Occipital lobe (tissue), 2 donors: Measurements from ENCODE around the gene KIAA0513. TPM values are rescaled to one million over a fixed set of nuclear protein-coding genes. Genes with fewer than 3 reads are reported as not detected.

ENCODE experiments used
- DNase-seq: peaks from one replicate; lab custom pipeline; 2025; lab: John Stamatoyannopoulos, UW
- total RNA-seq: library from RNA; depleted of rRNA; stranded (reverse); fragments of >200 nt; gene quantifications from one replicate; pipeline ENCODE4 v1.2.3, GENCODE V29; 2014

The KIAA0513 gene
- total RNA-seq, 1 donor from 2014 or later = 53.7 TPM

DNA sequence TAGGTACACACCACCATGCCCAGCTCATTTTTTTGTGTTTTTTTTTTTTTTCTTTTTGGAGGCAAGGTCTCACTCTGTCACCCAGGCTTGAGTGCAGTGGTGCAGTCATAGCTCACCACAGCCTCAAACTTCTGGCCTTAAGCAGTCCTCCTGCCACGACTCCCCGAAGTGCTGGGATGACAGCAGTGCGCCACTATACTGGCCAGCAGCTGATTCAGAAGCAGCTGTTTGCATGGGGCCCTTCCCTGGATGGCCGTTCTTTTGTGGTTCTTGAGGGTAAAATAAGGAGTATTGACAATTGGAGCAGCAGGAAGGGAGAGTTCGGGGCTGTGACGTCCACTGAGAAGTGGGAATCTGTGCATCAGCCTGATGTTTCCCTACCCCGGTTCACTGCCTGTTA is 41.6 kb downstream of the KIAA0513 start:
- DNase-seq = no peak

- DNase-seq = no peak
Observed at GRCh38 chr16:85072076-85072860, 44.7 kb downstream of the KIAA0513 start.

GRCh38 chr16:85072947-85073346 is 45.4 kb downstream of the KIAA0513 start:
- DNase-seq = no peak

DNA sequence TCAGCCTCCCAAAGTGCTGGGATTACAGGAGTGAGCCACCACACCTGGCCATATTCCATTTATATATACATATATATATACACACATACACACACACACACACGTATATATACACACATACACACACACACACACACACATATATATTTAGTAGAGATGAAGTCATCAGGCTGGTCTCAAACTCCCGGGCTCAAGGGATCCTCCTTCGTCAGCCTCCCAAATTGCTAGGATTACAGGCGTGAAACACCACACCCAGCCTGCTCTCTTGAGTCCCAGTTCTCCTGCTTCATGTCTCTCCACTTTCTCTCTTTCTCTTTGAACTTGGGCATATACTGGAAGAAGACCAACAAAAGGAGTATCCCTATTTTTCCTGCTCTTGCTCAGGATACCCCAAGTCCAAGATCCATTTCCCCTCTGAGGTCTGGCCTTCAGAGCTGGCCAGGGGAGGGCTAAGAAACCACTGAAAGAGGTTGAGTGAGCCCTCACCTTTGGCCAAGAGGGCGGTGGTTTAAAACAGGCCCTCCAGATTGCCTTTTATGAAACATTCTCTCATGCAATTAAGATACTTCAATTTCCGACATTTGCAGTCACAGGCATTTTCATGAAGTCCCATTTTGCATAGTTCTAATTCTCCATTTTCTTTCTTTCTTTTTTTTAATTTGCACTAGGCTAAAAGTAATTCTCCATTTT is 46.8 kb downstream of the KIAA0513 start:
- no peak for DNase-seq

DNA sequence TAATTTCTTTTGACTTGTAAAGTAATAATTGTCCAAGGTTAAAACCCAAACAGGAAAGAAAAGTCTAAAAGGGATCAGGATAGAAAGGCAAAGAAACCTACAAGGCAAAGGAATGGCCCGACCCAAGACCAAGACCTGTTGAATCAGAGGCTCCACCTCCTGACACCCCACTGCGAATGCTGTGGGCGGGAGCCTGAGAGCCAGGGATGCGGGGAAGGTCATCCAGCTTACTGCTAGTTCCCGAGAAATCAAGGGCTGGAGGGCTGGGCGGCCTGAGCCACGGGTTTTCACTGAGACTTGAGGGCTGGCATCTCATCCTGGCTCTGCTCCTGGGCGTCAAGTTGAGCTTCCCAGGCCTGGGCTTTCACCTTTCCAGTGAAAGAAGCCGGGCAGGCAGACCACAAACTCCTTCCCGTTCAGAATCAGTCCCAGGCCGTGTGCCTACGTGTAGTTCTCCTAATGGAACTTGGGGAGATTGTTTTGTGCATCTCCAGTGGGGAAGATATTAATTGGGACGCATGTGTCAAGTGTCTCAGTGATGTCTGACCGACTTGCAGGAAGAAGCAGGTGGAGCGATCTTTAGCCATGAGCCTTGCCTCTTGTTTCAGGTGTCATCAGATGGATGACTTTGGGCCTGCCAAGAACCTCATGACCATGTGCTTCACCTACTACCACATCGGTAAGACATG is 47.8 kb downstream of the KIAA0513 start:
- DNase-seq = no peak

DNA sequence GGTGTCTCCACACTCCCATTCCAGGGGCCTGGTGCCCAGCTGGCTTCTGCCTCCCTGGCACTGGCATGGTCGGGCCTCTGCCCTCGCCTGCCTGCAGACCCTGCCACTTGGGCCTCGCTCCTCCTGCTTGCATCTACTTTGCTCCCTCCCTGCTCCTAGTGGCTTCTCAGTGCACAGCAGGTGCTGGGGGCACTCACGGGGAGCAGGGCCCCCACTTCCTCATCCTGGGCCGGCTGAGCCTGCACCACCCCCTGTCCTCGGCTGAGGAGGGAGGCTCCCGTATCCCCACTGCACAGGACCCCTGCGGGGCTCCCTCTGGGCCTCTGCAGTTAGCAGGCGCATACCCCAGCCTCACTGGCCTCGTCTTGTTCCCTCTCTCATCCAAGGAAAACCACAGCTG is 49.4 kb downstream of the KIAA0513 start:
- DNase-seq = no peak

- DNase-seq = no peak
Observed at GRCh38 chr16:85077576-85078125, 50.1 kb downstream of the KIAA0513 start.

DNA sequence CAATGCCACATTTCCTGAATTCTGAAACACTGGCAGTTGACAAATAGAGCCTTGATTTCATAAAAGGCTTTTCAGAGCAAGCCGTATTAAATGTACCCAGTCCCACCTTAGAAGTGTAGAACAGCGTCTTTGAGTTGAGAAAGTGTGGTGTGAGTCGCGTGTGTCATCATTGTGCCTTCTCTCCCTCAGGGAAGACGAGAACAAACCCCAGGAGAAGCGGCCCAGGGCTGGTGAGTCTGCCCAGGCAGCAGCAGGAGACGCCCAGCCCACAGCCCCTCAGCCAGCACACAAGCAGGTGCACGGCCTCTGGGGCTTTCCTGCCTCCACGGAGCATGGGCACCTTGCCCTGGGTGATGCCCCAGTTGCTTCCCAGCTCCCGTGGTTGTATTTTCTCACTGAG is 50.6 kb downstream of the KIAA0513 start:
- no peak for DNase-seq

DNA sequence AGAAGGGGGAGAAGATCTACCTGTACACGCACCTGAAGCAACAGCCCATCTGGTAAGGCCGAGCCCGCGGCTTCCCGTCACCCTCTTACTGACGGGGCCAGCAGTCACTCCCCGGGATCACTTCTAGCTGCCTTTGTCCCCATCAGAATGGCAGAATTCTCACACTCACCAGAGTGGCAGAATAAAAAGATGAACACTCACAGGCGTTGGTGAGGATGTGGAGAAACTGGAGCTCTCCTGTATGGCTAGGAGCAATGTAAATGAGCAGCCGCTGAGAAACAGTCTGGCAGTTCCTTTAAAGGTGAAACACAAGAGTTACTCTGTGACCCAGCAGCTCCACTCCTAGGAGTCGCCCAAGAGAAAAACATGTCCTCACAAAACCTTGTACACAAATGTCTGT is 51.4 kb downstream of the KIAA0513 start:
- no peak for DNase-seq

DNA sequence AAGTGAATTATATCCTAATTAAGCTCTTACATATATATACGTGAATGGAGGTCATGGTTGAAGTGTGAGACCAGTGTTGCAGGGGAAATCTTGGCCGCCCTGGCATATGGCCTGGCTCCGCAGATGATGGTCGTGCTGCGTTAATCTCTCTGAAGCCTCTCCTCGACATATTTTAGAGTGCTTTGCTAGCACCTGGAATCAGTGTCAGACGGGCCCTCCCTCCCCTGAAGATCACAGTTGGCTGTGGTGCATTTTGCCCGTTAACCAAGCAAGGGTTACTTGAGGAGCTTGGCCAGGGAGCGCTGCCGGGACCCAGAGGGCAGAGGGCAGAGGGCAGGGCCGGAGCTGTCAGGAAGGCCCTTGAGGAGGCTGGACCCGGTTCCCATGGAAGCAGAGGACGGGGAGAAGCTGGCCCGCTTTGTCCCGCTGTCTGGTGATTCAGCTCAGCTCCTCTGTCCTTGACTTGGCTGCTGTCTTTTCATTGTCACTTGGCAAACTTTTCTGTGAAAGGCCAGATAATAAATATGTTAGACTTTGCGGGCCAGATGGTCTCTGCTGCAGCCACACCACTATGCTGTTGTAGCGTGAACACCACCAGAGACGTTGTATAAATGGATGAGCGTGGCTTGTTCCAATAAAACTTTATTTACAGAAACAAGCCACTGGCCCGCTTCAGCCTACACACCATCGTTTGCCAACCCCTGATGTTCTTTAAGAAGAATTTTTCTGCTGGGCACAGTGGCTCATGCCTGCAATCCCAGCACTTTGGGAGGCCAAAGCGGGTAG is 52.4 kb downstream of the KIAA0513 start:
- no peak for DNase-seq

DNA sequence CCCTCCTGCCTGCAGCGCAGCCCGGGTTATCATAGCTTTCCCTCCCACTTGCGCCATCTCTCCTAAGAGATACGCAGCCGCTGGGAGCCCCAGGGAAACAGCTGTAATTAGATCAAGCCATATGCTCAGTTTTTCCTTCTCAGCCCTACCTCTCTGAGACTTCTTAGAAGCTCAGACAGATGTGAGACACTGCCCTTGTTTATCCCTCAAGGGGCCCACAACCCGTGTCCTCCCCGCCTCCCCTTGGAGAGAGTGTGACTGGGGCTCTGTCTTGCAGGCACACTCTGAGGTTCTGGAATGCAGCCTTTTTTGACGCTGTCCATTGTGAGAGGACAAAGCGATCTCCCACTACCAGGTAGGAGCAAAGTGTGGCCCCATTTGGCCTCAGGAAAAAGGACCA is 53.4 kb downstream of the KIAA0513 start:
- no peak for DNase-seq

DNA sequence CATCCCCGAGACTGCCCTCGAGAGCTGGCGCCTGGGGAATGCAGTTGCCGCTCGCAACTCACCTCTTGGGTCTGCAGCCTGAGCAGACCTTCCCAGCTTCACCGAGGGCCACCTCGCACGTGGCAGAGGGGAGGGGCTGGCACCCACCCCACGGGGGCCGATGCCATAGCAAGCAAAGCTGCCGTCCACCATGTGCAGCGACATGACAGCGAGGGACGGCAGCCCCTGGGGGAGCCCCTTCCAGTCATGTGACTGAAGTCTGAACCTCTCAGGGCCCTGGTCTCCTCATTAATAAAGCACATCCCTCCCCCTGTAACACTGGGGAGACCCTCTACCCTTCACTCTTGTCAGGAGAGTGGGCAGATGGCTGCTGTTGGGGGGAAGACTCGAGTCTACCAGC is 54.2 kb downstream of the KIAA0513 start:
- no peak for DNase-seq

- DNase-seq = no peak
Observed at GRCh38 chr16:85082173-85083050, 54.8 kb downstream of the KIAA0513 start.

DNA sequence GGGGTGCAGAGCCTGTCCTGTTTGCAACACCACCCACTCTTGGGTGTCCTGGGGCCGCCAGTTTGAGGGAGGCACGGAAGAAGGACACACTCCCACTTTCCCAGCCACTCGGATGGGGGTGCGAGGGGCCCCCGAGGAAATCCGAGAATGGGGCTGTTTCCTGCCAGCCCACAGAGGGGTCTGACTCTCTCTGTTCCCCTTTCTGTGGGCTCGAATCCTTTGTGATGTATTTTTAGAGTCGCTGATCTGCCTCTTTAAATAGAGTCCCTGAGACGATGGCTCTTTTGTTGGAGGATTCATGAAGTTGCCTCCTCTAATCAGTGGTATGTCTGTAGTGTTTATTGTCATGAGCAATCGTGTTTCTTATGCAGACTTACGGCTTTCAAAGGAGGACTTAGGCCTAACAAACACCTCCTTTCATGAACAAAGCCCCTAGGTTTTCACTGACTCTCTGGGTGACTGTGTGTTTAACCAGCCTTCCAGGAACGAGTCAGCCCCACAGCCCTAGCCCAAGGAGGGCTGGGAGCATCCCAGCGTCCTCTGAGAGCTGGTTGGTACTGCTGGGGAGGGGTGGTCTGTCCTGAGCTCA is 55.5 kb downstream of the KIAA0513 start:
- DNase-seq = no peak

GRCh38 chr16:85084841-85085510 is 57.4 kb downstream of the KIAA0513 start:
- no peak for DNase-seq

- DNase-seq = no peak
Observed at GRCh38 chr16:85085721-85086120, 58.1 kb downstream of the KIAA0513 start.

GRCh38 chr16:85086347-85087291 is 59.0 kb downstream of the KIAA0513 start:
- no peak for DNase-seq

- DNase-seq = no peak
Observed at GRCh38 chr16:85087899-85088569, 60.4 kb downstream of the KIAA0513 start.
